Natural killer cell (primary cell): ENCODE results near the gene UBAC1. TPM values are rescaled to one million over a fixed set of nuclear protein-coding genes. Genes with fewer than 3 reads are reported as not detected.

Source experiments
- ATAC-seq, 3 donors: fragments of 150-1000 bp in 2 of 3; fragments of 200-7000 bp in 1 of 3; cut with Tn5 transposase; 1 replicate in 1 of 3; 2 replicates in 2 of 3; pipeline ENCODE4 v1.10.0; 2021; ENCODE audit warnings: mild to moderate bottlenecking in 2 of 3, moderate library complexity in 2 of 3
- DNase-seq, 2 donors: peaks; one replicate each; pipeline versions ENCODE4 v3.0.0 to v3.0.0-alpha.2; 2013 to 2021; ENCODE audit warnings: mixed read lengths in 1 of 2
- H3K27ac ChIP-seq: one replicate; pipeline ENCODE4 v1.5.1; 2013; ENCODE audit warnings: mild to moderate bottlenecking, low read length
- H3K27me3 ChIP-seq: one replicate; pipeline ENCODE4 v1.6.1; 2013; ENCODE audit warnings: low read length; ENCODE audit not compliant: control insufficient read depth, insufficient read depth
- H3K36me3 ChIP-seq: one replicate; pipeline ENCODE4 v1.6.1; 2013; ENCODE audit warnings: low read length; ENCODE audit not compliant: control insufficient read depth, insufficient read depth
- H3K4me1 ChIP-seq: one replicate; pipeline ENCODE4 v1.6.1; 2013; ENCODE audit warnings: low read length; ENCODE audit not compliant: control insufficient read depth, insufficient read depth
- H3K4me3 ChIP-seq: one replicate; pipeline ENCODE4 v1.5.1; 2013; ENCODE audit warnings: low read length
- H3K9me3 ChIP-seq: one replicate; pipeline ENCODE4 v1.6.1; 2013; ENCODE audit warnings: low read length; ENCODE audit not compliant: control insufficient read depth, insufficient read depth
- H3K27ac Mint-ChIP-seq, 2 donors: one replicate each; pipeline ENCODE4 v1.8.0; 2022; ENCODE audit warnings: mild to moderate bottlenecking in 2 of 2, mixed read lengths in 2 of 2, moderate library complexity in 1 of 2
- H3K27me3 Mint-ChIP-seq, 2 donors: one replicate each; pipeline ENCODE4 v1.8.0; 2022; ENCODE audit warnings: low read depth in 2 of 2, mixed read lengths in 2 of 2
- H3K36me3 Mint-ChIP-seq: one replicate; pipeline ENCODE4 v1.8.0; 2022; ENCODE audit warnings: mixed read lengths
- H3K4me1 Mint-ChIP-seq, 2 donors: one replicate each; pipeline ENCODE4 v1.8.0; 2022; ENCODE audit warnings: mixed read lengths in 2 of 2
- H3K4me3 Mint-ChIP-seq: one replicate; pipeline ENCODE4 v1.8.0; 2022; ENCODE audit warnings: mild to moderate bottlenecking, moderate library complexity, mixed read lengths
- H3K9me3 Mint-ChIP-seq, 2 donors: one replicate each; pipeline ENCODE4 v1.8.0; 2022; ENCODE audit warnings: mixed read lengths in 2 of 2
- CTCF ChIP-seq: fragments of 200-600 bp; IDR thresholded peaks from one replicate; pipeline ENCODE4 v1.8.0; 2022; ENCODE audit warnings: antibody characterized with exemption
- WGBS: methylation state at CpG from one replicate; pipeline ENCODE4 v1.1.7; 2013; ENCODE audit warnings: missing lambda C conversion rate; ENCODE audit not compliant: insufficient coverage; 5-methylcytosine and 5-hydroxymethylcytosine counted together
- intact Hi-C: fragments of 100-400 bp; cut with micrococcal nuclease; formaldehyde crosslinking; loops from one replicate; pipeline ENCODE4 v1.14.2; 2022
- total RNA-seq, 4 donors: library from RNA; stranded (reverse); fragments of 120-200 nt in 1 of 4; gene quantifications; one replicate each; pipeline versions ENCODE4 v1.2.3 to v1.2.4, GENCODE V29; 2013 to 2022

The UBAC1 gene
- total RNA-seq, 3 donors from 2014 or later (not counting 1 experiment from before 2014, with no cell fraction given): 22.7 to 31.8 (median 27.6) TPM

GRCh38 chr9:136001231-136001630, 40.1 kb upstream of the UBAC1 start:
- 87% methylated on average over 15 of the region's 18 CpGs for WGBS
- no peak for ATAC-seq
- no peak overlapping the region for H3K27ac Mint-ChIP-seq
- no peaks in the 10 kb centered on the region for H3K27me3 ChIP-seq
- no peak for DNase-seq
- intact Hi-C loops: no loop called here
- no peaks in the 10 kb centered on the region for H3K36me3 Mint-ChIP-seq
- no peak overlapping the region for H3K27ac ChIP-seq
- no peaks in the 10 kb centered on the region for H3K4me1 ChIP-seq
- no peak overlapping the region for H3K4me3 Mint-ChIP-seq
- no peak overlapping the region for H3K4me3 ChIP-seq
- no peaks in the 10 kb centered on the region for H3K9me3 ChIP-seq
- H3K36me3 ChIP-seq: no peaks in the 10 kb centered on the region
- H3K27me3 Mint-ChIP-seq: no peaks in the 10 kb centered on the region
- no peaks in the 10 kb centered on the region for H3K4me1 Mint-ChIP-seq
- no peaks in the 10 kb centered on the region for H3K9me3 Mint-ChIP-seq
- no peak for TF ChIP-seq CTCF

GRCh38 chr9:135998410-135999071, 37.4 kb upstream of the UBAC1 start:
- H3K4me1 Mint-ChIP-seq: peaks cover 0 to 7% of the 10 kb centered on the region in 2 donors
- intact Hi-C loops: no loop called here
- H3K27ac Mint-ChIP-seq: no peak overlapping the region
- WGBS: 86% methylated on average over 16 of the region's 16 CpGs
- no peaks in the 10 kb centered on the region for H3K9me3 ChIP-seq
- no peaks in the 10 kb centered on the region for H3K9me3 Mint-ChIP-seq
- no peak overlapping the region for H3K4me3 Mint-ChIP-seq
- H3K36me3 Mint-ChIP-seq: no peaks in the 10 kb centered on the region
- ATAC-seq: no peak
- H3K4me3 ChIP-seq: no peak overlapping the region
- H3K27ac ChIP-seq: no peak overlapping the region
- H3K4me1 ChIP-seq: peaks cover 8% of the 10 kb centered on the region
- no peaks in the 10 kb centered on the region for H3K27me3 ChIP-seq
- DNase-seq: no peak
- TF ChIP-seq CTCF: no peak
- no peaks in the 10 kb centered on the region for H3K27me3 Mint-ChIP-seq
- H3K36me3 ChIP-seq: no peaks in the 10 kb centered on the region

GRCh38 chr9:135998016-135998380, 36.8 kb upstream of the UBAC1 start:
- Histone ChIP-seq H3K9me3 (no peaks in the 10 kb centered on the region), H3K27me3 (no peaks in the 10 kb centered on the region), H3K4me3 (no peak overlapping the region), H3K27ac (no peak overlapping the region), H3K36me3 (no peaks in the 10 kb centered on the region), H3K4me1 (peaks cover 14% of the 10 kb centered on the region)
- Mint-ChIP-seq H3K4me1 (peaks cover 0 to 7% of the 10 kb centered on the region in 2 donors), H3K9me3 (no peaks in the 10 kb centered on the region), H3K4me3 (no peak overlapping the region), H3K36me3 (no peaks in the 10 kb centered on the region), H3K27ac (no peak overlapping the region), H3K27me3 (no peaks in the 10 kb centered on the region)
- intact Hi-C loops: no loop called here
- DNase-seq: no peak
- ATAC-seq: no peak
- TF ChIP-seq CTCF: no peak
- WGBS: 93% methylated on average over 9 of the region's 10 CpGs
